GM15510 (cell line): ENCODE data around the gene MAP2K4.
A peak's percentile ranks its signal among the peaks of the same experiment; 100 is the strongest.

Experiments used
- POLR2A ChIP-seq: IDR thresholded peaks from 3 replicates; pipeline ENCODE4 v1.6.1; 2011; ENCODE audit warnings: borderline replicate concordance; ENCODE audit not compliant: insufficient read length; ENCODE audit errors: extremely low read depth

MAP2K4 gene

DNA sequence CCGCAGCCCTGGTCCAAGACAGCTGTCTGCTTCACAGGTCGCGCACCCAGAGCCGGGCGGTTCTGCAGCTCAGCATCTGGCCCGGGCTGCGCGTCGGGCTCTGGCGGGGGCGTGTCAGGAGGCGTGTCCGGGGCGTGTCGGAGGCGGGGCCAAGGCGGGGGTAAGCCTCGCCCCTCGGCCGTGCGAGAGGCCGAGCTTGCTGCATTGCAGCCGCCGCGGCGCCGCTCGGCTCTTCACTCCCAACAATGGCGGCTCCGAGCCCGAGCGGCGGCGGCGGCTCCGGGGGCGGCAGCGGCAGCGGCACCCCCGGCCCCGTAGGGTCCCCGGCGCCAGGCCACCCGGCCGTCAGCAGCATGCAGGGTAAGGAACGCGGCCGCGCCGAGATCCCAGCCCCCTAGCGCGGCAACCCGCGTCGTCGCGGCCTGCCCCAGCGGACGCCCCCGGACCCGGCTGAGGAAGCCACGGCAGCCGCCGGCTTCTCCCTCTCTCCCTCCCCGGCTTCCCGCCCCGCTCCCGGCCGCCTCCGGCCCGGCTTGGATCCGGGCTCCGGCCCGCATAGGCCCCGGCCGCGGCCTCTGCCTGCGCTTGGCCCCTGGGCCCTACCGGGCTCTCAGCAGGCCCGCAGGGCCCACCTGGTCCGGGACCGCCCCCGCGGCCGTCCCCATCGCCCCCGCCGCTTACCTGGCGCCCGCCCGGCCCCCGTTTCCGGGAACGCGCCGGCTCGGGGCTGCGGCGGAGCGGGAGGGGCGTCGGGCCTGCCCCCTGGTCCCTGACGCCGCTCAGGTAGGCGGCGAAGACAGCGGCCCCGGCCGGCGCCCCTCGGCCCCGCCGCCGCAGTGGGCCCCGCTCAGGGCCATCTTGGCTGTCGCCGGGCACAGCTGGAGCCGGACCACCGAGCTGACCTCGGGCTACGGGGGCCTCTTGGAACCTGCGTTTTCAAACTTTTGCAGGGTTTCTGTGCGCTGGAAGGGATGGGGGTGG is at the start of gene MAP2K4:
Gene MAP2K4 (plus strand): TSS at position 236 of the 981 bp plus-strand sequence. CDS start 10 bp downstream, at position 246.
- TF ChIP-seq POLR2A: peak; percentile 94

GRCh38 chr17:11979795-11980194 is 40.9 kb upstream of the MAP2K4 start:
- no peak for TF ChIP-seq POLR2A

DNA sequence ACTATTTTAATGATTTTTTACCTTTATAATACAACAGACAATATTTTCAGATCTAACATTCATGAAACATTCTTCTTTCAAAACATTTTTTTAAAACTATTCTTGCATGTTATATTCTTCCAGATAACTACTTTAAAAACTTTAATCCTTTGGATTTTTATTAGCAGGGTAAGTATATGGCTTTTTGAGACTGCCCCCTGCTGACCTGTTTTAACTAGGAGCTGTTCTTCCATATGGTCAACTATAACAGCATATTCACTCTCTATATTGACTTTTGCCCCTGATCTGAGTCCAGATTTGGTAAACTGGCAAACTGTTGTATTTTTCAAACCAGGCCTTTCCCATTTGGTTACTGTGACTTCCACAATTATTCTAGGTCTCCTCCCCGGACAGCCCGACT is 39.9 kb upstream of the MAP2K4 start:
- TF ChIP-seq POLR2A: no peak

DNA sequence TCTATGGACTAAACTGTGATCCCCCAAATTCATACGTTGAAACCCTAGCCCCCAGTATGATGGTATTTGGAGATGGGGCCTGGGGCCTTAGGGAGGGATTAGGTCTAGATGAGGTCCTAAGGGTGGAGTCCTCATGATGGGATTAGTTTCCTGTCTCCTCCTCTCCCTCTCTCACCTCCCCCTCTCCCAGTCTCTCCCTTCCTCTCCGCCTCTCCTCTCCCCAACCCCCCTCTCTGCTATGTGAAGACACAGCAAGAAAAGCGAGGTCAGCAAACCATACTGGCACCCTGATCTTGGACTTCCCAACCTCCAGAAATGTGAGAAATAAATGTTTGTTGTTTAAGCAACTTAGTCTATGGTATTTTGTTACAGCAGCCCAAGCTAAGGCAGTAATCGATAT is 38.8 kb upstream of the MAP2K4 start:
- no peak for TF ChIP-seq POLR2A

- no peak for TF ChIP-seq POLR2A
Observed at GRCh38 chr17:11986179-11986941, 34.3 kb upstream of the MAP2K4 start.

GRCh38 chr17:11986942-11987329 is 33.7 kb upstream of the MAP2K4 start:
- TF ChIP-seq POLR2A: no peak

DNA sequence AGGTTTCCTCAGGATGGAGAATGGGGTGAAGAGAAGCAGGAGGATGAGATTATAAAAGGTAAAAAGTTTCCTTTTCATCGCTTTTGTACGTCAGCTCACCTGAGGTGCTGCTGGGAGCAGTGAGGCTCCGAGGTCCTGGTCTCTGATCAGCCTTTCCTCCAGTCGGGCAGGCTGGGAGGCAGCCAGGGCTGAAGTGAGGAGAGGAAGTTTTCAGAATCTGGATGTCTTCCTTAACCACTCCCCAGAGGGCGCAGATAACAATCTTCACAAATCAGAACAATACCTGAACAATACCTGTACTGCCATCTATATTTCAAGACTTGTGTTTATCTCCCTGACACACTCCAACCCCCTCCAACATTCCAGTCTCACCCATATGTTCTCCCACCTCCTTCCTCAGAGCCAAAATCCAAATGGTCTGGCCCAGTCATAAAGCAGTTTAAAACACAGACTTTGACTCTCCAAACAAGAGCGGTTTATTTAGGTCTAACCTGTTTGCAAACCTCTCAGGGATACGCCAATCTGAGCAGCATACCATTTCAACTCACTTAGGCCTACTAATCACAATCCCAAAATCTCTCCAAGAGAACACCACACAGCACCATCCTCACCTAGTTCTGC is 30.2 kb upstream of the MAP2K4 start:
- TF ChIP-seq POLR2A: no peak

GRCh38 chr17:11991461-11991860 is 29.2 kb upstream of the MAP2K4 start:
- no peak for TF ChIP-seq POLR2A

GRCh38 chr17:11996722-11997146 is 23.9 kb upstream of the MAP2K4 start:
- TF ChIP-seq POLR2A: no peak

GRCh38 chr17:11997147-11997971 is 23.3 kb upstream of the MAP2K4 start, which contains the start of gene ZNF18:
Gene ZNF18, minus strand, starts transcription at chr17:11997475. Its CDS starts 4,646 bp downstream, at chr17:11992829.
- peak; percentile 99 for TF ChIP-seq POLR2A

GRCh38 chr17:11997972-11998233 is 22.8 kb upstream of the MAP2K4 start:
- TF ChIP-seq POLR2A: no peak

GRCh38 chr17:11999696-12000095 is 21.0 kb upstream of the MAP2K4 start:
- TF ChIP-seq POLR2A: no peak

DNA sequence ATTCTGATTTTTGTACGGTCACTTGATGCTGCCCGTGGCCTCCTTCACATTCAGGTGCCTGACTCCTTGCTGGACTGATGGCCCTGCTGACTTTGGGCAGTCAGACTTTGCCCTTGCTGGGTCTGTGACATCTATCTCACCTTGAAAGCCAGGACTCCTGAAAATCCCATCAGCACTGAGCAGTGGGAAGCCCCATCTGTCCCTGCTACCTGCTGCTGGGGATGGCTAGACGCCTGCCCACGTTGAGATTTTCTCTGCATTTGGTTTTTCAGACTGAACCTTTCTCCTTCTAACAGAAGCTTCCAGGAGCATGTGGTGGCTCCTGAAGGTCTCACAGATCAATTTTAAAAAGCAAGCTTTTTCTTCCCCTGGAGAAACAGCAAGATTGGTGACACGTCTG is 13.2 kb upstream of the MAP2K4 start:
- no peak for TF ChIP-seq POLR2A

DNA sequence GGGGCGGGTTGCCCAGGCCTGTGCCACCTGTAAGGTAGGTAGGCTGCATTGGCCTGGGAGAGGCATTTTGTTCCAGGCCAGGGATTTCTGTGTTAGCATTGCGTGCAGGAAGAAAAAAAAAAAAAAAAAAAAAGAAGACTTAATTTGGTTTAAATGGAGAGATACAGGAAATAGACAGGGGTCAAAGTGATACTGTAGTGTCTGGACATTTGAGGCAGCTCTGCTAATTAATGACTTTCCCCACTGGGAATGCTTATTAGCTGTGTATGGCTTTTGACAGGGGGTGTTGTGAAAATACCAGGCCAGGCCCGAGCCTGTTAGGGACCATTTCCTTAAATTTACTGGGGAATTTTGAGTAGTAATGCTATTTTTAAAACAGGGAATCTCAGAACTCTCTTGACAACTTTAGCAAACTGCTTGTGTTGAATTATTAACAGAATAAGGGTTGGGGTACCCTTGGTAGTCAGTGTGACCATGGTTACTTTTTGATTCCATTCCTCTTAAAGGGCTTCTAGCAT is 1.0 kb downstream of the MAP2K4 start:
- no peak for TF ChIP-seq POLR2A
